WI38 (cell line): Measurements from ENCODE around the gene TAL1.
"Not testable (repeated sequence)": the region's sequence is repeated elsewhere in the genome, so short reads cannot be mapped to it uniquely, and the experiment has no call there.

ENCODE experiments used
- H3K4me3 ChIP-seq: 2 replicates; pipeline ENCODE4 v1.5.1; 2011; ENCODE audit warnings: low read depth, mild to moderate bottlenecking, control low read depth, low read length
- CTCF ChIP-seq: IDR thresholded peaks from 2 replicates; pipeline ENCODE4 v1.5.1; 2012; ENCODE audit warnings: low read depth, mild to moderate bottlenecking, control low read depth, low read length

Gene TAL1

DNA sequence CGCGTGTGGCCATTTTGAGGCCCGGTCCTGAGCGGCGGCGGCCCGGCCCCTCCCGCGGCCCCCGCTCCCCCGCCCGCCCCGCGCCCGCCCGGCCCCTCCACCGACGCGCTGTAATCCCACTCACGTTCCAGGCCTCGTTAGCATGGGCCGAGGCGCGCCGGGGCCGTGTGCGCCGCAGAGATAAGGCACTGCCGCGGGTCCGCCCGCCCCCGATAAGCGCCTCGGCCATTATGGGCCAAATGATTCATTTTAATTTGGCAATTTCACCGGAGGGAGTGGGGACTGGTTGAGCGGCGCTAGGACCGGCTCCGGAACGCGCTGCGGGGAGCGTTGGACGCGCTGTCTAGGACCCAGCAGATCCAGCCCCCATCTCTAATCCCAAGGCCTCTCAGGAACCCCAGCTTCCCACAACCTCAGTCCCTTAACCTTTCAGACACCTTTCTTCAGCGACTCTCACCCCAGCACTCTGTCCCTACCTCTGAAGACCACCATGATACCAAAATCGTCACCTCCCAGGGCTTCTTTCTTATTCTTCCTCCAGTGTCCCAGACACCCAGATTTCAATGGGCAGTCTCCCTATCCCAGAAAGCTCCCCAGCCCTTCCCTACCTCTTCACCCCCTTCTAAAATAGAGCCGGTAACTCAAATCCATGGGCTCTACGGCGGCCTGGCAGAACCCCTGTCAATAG is at the start of gene TAL1:
Gene TAL1, minus strand, starts transcription at position 39 of the 688 bp plus-strand sequence. CDS start 6,337 bp downstream, outside the sequence.
- no peak within 1 kb of the TSS for H3K4me3 ChIP-seq
- TF ChIP-seq CTCF = no peak

DNA sequence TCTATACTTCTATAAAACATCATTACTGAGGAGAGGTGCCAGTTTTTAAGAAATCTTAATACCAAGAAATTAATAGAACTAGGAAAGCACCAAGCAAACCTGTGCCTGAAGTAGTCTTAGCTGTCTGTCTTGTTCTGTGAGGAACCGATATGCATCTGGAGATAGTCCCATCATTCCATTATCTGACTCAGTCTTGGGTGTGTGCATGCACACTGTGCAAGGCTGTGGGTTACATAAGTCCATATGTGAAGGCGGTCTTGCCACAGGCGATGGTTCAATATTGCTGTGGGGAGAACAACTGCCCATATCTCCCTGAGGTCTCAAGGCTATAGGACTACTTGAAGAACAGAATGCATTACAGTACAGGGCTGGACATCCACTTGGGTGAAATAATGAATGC is 48.1 kb upstream of the TAL1 start:
- no peak overlapping the region for H3K4me3 ChIP-seq
- TF ChIP-seq CTCF = no peak

- no peak overlapping the region for H3K4me3 ChIP-seq
- no peak for TF ChIP-seq CTCF
Measured at GRCh38 chr1:47276850-47277249, 44.8 kb upstream of the TAL1 start.

- H3K4me3 ChIP-seq = not testable (repeated sequence)
Measured at GRCh38 chr1:47275811-47276210, 43.8 kb upstream of the TAL1 start.

DNA sequence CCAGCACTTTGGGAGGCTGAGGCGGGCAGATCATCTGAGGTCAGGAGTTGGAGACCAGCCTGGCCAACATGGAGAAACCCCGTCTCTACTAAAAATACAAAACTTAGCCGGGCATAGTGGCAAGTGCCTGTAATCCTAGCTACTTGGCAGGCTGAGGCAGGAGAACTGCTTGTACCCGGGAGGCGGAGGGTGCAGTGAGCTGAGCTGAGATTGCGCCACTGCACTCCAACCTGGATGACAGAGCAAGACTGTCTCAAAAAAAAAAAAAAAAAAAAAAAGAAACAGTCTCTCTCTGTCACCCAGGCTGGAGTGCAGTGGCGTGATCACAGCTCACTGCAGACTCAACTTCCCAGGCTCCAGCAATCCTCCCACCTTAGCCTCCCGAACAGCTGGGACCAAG is 33.5 kb upstream of the TAL1 start:
- not testable (repeated sequence) for H3K4me3 ChIP-seq

- peak; percentile 36; the same call in 1 of the 2 replicates for TF ChIP-seq CTCF
- no peak overlapping the region for H3K4me3 ChIP-seq
Measured at GRCh38 chr1:47262787-47263413, 30.9 kb upstream of the TAL1 start.

- H3K4me3 ChIP-seq = no peak overlapping the region
- no peak for TF ChIP-seq CTCF
Measured at GRCh38 chr1:47257224-47257623, 25.2 kb upstream of the TAL1 start.

- H3K4me3 ChIP-seq = no peak overlapping the region
- no peak for TF ChIP-seq CTCF
Measured at GRCh38 chr1:47252795-47253194, 20.8 kb upstream of the TAL1 start.
